Hepatocyte (in vitro differentiated cells): Measurements from ENCODE around the gene KCTD7. TPM values are rescaled to one million over a fixed set of nuclear protein-coding genes. Genes with fewer than 3 reads are reported as not detected.
A peak's percentile ranks its signal among the peaks of the same experiment; 100 is the strongest.

Experiments used
- DNase-seq: peaks from one replicate; pipeline ENCODE4 v3.0.0-alpha.2; 2016; ENCODE audit warnings: low spot score
- H2AFZ ChIP-seq: fragments of 200-600 bp; sonication (generic); 2 replicates; pipeline ENCODE4 v1.6.0; 2016; ENCODE audit warnings: antibody characterized with exemption, mild to moderate bottlenecking
- H3K27ac ChIP-seq: fragments of 200-600 bp; sonication (generic); 2 replicates; pipeline ENCODE4 v1.5.1; 2016; ENCODE audit warnings: mild to moderate bottlenecking
- H3K27me3 ChIP-seq: fragments of 200-600 bp; sonication (generic); 2 replicates; pipeline ENCODE4 v1.6.1; 2016
- H3K36me3 ChIP-seq: fragments of 200-600 bp; sonication (generic); replicated peaks from 2 replicates; pipeline ENCODE4 v1.5.1; 2016; ENCODE audit warnings: low read depth; ENCODE audit not compliant: insufficient read depth
- H3K4me1 ChIP-seq: fragments of 200-600 bp; sonication (generic); 2 replicates; pipeline ENCODE4 v1.5.1; 2016; ENCODE audit warnings: mild to moderate bottlenecking, moderate library complexity; ENCODE audit not compliant: insufficient read depth
- H3K4me2 ChIP-seq: fragments of 200-600 bp; sonication (generic); 2 replicates; pipeline ENCODE4 v1.6.0; 2016
- H3K4me3 ChIP-seq: fragments of 200-600 bp; sonication (generic); 2 replicates; pipeline ENCODE4 v1.5.1; 2016; ENCODE audit warnings: mild to moderate bottlenecking
- H3K79me2 ChIP-seq: fragments of 200-600 bp; sonication (generic); 2 replicates; pipeline ENCODE4 v1.6.0; 2017; ENCODE audit warnings: mild to moderate bottlenecking
- H3K9me2 ChIP-seq: fragments of 200-600 bp; sonication (generic); replicated peaks from 2 replicates; pipeline ENCODE4 v1.6.0; 2017; ENCODE audit warnings: mild to moderate bottlenecking; ENCODE audit not compliant: insufficient read depth
- H3K9me3 ChIP-seq: fragments of 200-600 bp; sonication (generic); 2 replicates; pipeline ENCODE4 v1.5.1; 2016; ENCODE audit warnings: low read depth, mild to moderate bottlenecking
- H4K20me1 ChIP-seq: fragments of 200-600 bp; sonication (generic); 2 replicates; pipeline ENCODE4 v1.6.0; 2016; ENCODE audit warnings: mild to moderate bottlenecking; ENCODE audit not compliant: insufficient read depth, poor library complexity, severe bottlenecking
- CTCF ChIP-seq: fragments of 200-600 bp; sonication (generic); IDR thresholded peaks from 2 replicates; pipeline ENCODE4 v1.5.1; 2016; ENCODE audit warnings: antibody characterized with exemption, mild to moderate bottlenecking; ENCODE audit not compliant: poor library complexity
- EZH2 ChIP-seq: fragments of 200-600 bp; sonication (generic); IDR thresholded peaks from 2 replicates; pipeline ENCODE4 v1.6.1; 2016; ENCODE audit warnings: antibody characterized with exemption, mild to moderate bottlenecking, borderline replicate concordance
- EZH2phosphoT487 ChIP-seq: fragments of 200-600 bp; sonication (generic); IDR thresholded peaks from one replicate; pipeline ENCODE4 v1.6.1; 2018; ENCODE audit warnings: antibody characterized with exemption, mild to moderate bottlenecking, low read depth, moderate library complexity; ENCODE audit not compliant: unreplicated experiment, severe bottlenecking
- WGBS: methylation state at CpG from one replicate; pipeline ENCODE4 v1.1.6; 2016; ENCODE audit warnings: low lambda C conversion rate; ENCODE audit errors: missing lambda C conversion rate; 5-methylcytosine and 5-hydroxymethylcytosine counted together
- polyA plus RNA-seq: library from polyadenylated mRNA; unstranded; fragments of >200 nt; fragmentation: Nextera tagmentation; extraction: Ambion mirVana; gene quantifications from 2 replicates; pipeline ENCODE4 v1.2.1, GENCODE V29; 2016
- total RNA-seq: library from RNA; depleted of rRNA; stranded (reverse); fragments of >200 nt; gene quantifications from 2 replicates; pipeline ENCODE4 v1.2.3, GENCODE V29; 2014

Gene KCTD7
- total and polyA plus RNA-seq, 2 experiments from 2014 or later = 7.2 to 9.4 TPM

DNA sequence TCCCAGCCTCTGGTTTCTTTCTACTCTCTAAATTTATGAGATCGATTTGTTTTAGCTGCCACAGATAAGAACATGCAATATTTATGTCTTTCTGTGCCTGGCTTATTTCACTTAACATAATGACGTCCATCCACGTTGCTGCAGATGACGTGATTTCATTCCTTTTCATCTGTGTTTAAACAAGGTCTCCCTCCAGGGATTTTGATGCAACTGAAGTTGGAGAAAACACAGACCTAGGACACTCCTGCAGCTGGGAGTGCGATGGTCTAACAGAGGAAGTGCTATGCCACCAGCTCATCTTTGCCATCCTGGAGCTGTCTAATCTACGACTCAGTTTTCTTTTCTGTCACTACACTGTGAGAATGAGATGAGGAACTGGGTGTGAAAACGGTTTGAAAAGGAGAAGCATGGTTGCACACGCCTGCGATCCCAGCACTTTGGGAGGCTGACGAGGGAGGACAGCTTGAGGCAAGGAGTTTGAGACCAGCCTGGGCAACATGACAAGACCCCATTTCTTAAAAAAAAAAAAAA lies 1.5 kb upstream of the KCTD7 start:
- 43% methylated on average over 10 of the region's 10 CpGs for WGBS
- no peak overlapping the region for H2AFZ ChIP-seq
- H4K20me1 ChIP-seq = no peaks in the 10 kb centered on the region
- H3K4me3 ChIP-seq = no peak overlapping the region
- H3K9me2 ChIP-seq = no peaks in the 10 kb centered on the region
- H3K4me1 ChIP-seq = peaks cover 14% of the 10 kb centered on the region
- TF ChIP-seq EZH2phosphoT487 = no peak
- TF ChIP-seq EZH2 = no peak
- TF ChIP-seq CTCF = no peak
- DNase-seq = peak; percentile 74
- H3K9me3 ChIP-seq = no peaks in the 10 kb centered on the region
- no peaks in the 10 kb centered on the region for H3K27me3 ChIP-seq
- peak overlapping the region; percentile 89 for H3K4me2 ChIP-seq
- peaks cover 21% of the 10 kb centered on the region for H3K79me2 ChIP-seq
- no peaks in the 10 kb centered on the region for H3K36me3 ChIP-seq
- H3K27ac ChIP-seq = peak overlapping the region; percentile 97

DNA sequence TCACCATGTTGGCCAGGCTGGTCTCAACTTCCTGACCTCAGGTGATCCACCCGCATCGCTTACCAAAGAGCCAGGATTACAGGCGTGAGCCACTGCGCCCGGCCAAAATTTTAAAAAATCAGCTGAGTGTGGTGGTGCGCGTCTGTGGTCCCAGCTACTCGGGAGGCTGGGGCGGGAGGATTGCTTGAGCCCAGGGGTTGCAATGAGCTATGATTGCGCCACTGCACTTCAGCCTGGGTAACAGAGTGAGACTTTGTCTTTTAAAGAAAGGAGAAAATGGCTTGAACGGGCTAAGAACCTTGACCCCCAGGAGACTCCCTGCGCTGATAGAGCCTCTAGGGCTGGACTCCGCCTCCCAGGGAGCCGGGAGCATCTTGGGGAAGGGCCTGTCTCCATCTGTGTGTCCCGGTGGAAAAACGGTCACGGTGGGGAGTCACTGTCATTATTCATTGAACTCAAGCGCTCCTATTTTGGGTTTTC lies 760 bp upstream of the KCTD7 start:
- no peaks in the 10 kb centered on the region for H4K20me1 ChIP-seq
- no peak for DNase-seq
- H3K4me1 ChIP-seq = peaks cover 14% of the 10 kb centered on the region
- H3K36me3 ChIP-seq = no peaks in the 10 kb centered on the region
- TF ChIP-seq EZH2 = no peak
- TF ChIP-seq CTCF = no peak
- TF ChIP-seq EZH2phosphoT487 = no peak
- H3K27ac ChIP-seq = peak overlapping the region; percentile 97
- 12% methylated on average over 18 of the region's 18 CpGs for WGBS
- peak overlapping the region; percentile 82 for H3K4me3 ChIP-seq
- no peaks in the 10 kb centered on the region for H3K27me3 ChIP-seq
- peak overlapping the region; percentile 89 for H3K4me2 ChIP-seq
- no peaks in the 10 kb centered on the region for H3K9me3 ChIP-seq
- peak overlapping the region; percentile 78 for H2AFZ ChIP-seq
- H3K9me2 ChIP-seq = no peaks in the 10 kb centered on the region
- peaks cover 21% of the 10 kb centered on the region for H3K79me2 ChIP-seq

GRCh38 chr7:66629222-66630062 lies 761 bp downstream of the KCTD7 start:
- Histone ChIP-seq H3K4me1 (peaks cover 14% of the 10 kb centered on the region), H3K4me2 (peak overlapping the region; percentile 95), H3K79me2 (peaks cover 21% of the 10 kb centered on the region), H2AFZ (peak overlapping the region; percentile 52), H4K20me1 (no peaks in the 10 kb centered on the region), H3K27ac (peak overlapping the region; percentile 93), H3K4me3 (peak overlapping the region; percentile 53), H3K36me3 (no peaks in the 10 kb centered on the region), H3K27me3 (no peaks in the 10 kb centered on the region), H3K9me3 (no peaks in the 10 kb centered on the region), H3K9me2 (no peaks in the 10 kb centered on the region)
- TF ChIP-seq EZH2 (no peak), EZH2phosphoT487 (no peak), CTCF (no peak)
- 43% methylated on average over 12 of the region's 35 CpGs for WGBS
- DNase-seq = no peak
